Measurements from ENCODE around the gene LONP2.
A peak's percentile ranks its signal among the peaks of the same experiment; 100 is the strongest.
"Not testable (repeated sequence)": the region's sequence is repeated elsewhere in the genome, so short reads cannot be mapped to it uniquely, and the experiment has no call there.

The LONP2 gene

GRCh38 chr16:48284772-48285409 is 40.8 kb downstream of the LONP2 start:
- CTCF ChIA-PET: interaction anchor here (1.1 kb wide), 1 partner anchor 339 kb away, joined by 3 read pairs; no protein-coding TSS in a partner anchor
- H3K4me3 Mint-ChIP-seq: no peak overlapping the region
- H3K27ac Mint-ChIP-seq: peak overlapping the region; percentile 64
- DNase-seq: no peak
- H3K9me3 Mint-ChIP-seq: peaks cover 12% of the 10 kb centered on the region
- peaks cover 9% of the 10 kb centered on the region for H3K4me1 Mint-ChIP-seq
- no peaks in the 10 kb centered on the region for H3K27me3 Mint-ChIP-seq
- H3K36me3 Mint-ChIP-seq: peaks cover 53% of the 10 kb centered on the region

- peaks cover 11% of the 10 kb centered on the region for H3K4me1 Mint-ChIP-seq
- no peak overlapping the region for H3K4me3 Mint-ChIP-seq
- no peak overlapping the region for H3K27ac Mint-ChIP-seq
- no peak for DNase-seq
- no peaks in the 10 kb centered on the region for H3K27me3 Mint-ChIP-seq
- CTCF ChIA-PET: no interaction called here
- peaks cover 64% of the 10 kb centered on the region for H3K36me3 Mint-ChIP-seq
- peaks cover 12% of the 10 kb centered on the region for H3K9me3 Mint-ChIP-seq
These were observed 43.1 kb downstream of the LONP2 start for GRCh38 chr16:48287239-48287638.

DNA sequence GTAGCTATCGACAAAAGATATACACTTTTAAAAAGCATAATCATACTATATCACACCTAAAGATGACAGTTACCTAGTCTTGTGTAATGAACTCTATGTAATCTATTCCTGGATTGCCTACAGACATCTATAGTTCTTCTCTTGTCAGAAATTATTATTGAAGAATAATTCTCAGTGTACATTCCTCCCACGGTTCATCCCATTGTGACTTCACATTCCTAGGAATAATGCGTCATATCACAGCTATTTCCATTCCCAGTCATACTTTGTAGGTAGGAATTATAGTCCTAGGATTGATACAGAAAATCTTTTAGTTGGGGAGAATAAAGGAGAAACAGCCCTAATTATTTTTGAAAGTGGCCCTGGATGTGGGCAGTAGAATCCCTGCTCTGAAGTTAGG is 47.2 kb downstream of the LONP2 start:
- no peak for DNase-seq
- Mint-ChIP-seq H3K4me1 (peaks cover 6% of the 10 kb centered on the region), H3K27ac (no peak overlapping the region), H3K27me3 (no peaks in the 10 kb centered on the region), H3K9me3 (peaks cover 9% of the 10 kb centered on the region), H3K36me3 (peaks cover 51% of the 10 kb centered on the region), H3K4me3 (no peak overlapping the region)
- CTCF ChIA-PET: no interaction called here

- no peaks in the 10 kb centered on the region for H3K27me3 Mint-ChIP-seq
- no peak overlapping the region for H3K27ac Mint-ChIP-seq
- no peak for DNase-seq
- CTCF ChIA-PET: interaction anchor here (1.2 kb wide), 1 partner anchor 35 kb away, joined by 4 read pairs; no protein-coding TSS in a partner anchor
- peaks cover 8% of the 10 kb centered on the region for H3K9me3 Mint-ChIP-seq
- H3K4me3 Mint-ChIP-seq: no peak overlapping the region
- peaks cover 6% of the 10 kb centered on the region for H3K4me1 Mint-ChIP-seq
- H3K36me3 Mint-ChIP-seq: peaks cover 48% of the 10 kb centered on the region
These were observed 47.7 kb downstream of the LONP2 start for GRCh38 chr16:48291754-48292153.

- Mint-ChIP-seq H3K27ac (no peak overlapping the region), H3K36me3 (peaks cover 42% of the 10 kb centered on the region), H3K4me1 (peaks cover 6% of the 10 kb centered on the region), H3K9me3 (peaks cover 1% of the 10 kb centered on the region), H3K27me3 (no peaks in the 10 kb centered on the region), H3K4me3 (no peak overlapping the region)
- no peak for DNase-seq
- CTCF ChIA-PET: interaction anchor here (1.2 kb wide), 2 partner anchors 34 to 331 kb away, joined by 3 to 4 read pairs; no protein-coding TSS in a partner anchor
These were observed 48.4 kb downstream of the LONP2 start for GRCh38 chr16:48292452-48292851.

GRCh38 chr16:48294724-48295123 is 50.6 kb downstream of the LONP2 start:
- H3K4me1 Mint-ChIP-seq: peaks cover 6% of the 10 kb centered on the region
- no peak overlapping the region for H3K27ac Mint-ChIP-seq
- no peaks in the 10 kb centered on the region for H3K9me3 Mint-ChIP-seq
- H3K27me3 Mint-ChIP-seq: no peaks in the 10 kb centered on the region
- DNase-seq: no peak
- H3K4me3 Mint-ChIP-seq: no peak overlapping the region
- peaks cover 39% of the 10 kb centered on the region for H3K36me3 Mint-ChIP-seq
- CTCF ChIA-PET: no interaction called here

GRCh38 chr16:48295488-48296281 is 51.6 kb downstream of the LONP2 start:
- CTCF ChIA-PET: no interaction called here
- Mint-ChIP-seq H3K4me3 (no peak overlapping the region), H3K36me3 (peaks cover 42% of the 10 kb centered on the region), H3K27ac (no peak overlapping the region), H3K9me3 (no peaks in the 10 kb centered on the region), H3K4me1 (peaks cover 5% of the 10 kb centered on the region), H3K27me3 (no peaks in the 10 kb centered on the region)
- DNase-seq: no peak

DNA sequence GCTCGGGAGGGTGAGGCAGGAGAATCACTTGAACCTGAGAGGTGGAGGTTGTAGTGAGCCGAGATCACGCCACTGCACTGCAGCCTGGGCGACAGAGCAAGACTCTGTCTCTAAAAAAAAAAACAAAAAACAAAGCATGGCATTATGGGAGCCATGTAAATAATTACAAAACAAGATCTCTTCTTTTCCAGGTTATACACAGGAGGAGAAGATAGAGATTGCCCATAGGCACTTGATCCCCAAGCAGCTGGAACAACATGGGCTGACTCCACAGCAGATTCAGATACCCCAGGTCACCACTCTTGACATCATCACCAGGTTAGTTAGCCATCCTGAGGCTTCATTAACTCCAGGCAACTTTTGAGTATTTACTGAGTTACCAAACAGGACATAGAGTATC is 55.4 kb downstream of the LONP2 start:
- Mint-ChIP-seq H3K27ac (no peak overlapping the region), H3K4me3 (no peak overlapping the region), H3K4me1 (peaks cover 4% of the 10 kb centered on the region), H3K27me3 (no peaks in the 10 kb centered on the region), H3K9me3 (no peaks in the 10 kb centered on the region), H3K36me3 (peaks cover 45% of the 10 kb centered on the region)
- CTCF ChIA-PET: no interaction called here
- no peak for DNase-seq

GRCh38 chr16:48300391-48300856 is 56.3 kb downstream of the LONP2 start:
- peaks cover 50% of the 10 kb centered on the region for H3K36me3 Mint-ChIP-seq
- H3K9me3 Mint-ChIP-seq: no peaks in the 10 kb centered on the region
- peaks cover 4% of the 10 kb centered on the region for H3K4me1 Mint-ChIP-seq
- no peaks in the 10 kb centered on the region for H3K27me3 Mint-ChIP-seq
- no peak overlapping the region for H3K4me3 Mint-ChIP-seq
- CTCF ChIA-PET: no interaction called here
- no peak for DNase-seq
- H3K27ac Mint-ChIP-seq: no peak overlapping the region

- no peaks in the 10 kb centered on the region for H3K27me3 Mint-ChIP-seq
- no peak for DNase-seq
- no peak overlapping the region for H3K27ac Mint-ChIP-seq
- peaks cover 45% of the 10 kb centered on the region for H3K9me3 Mint-ChIP-seq
- H3K4me3 Mint-ChIP-seq: no peak overlapping the region
- peaks cover 79% of the 10 kb centered on the region for H3K36me3 Mint-ChIP-seq
- H3K4me1 Mint-ChIP-seq: no peaks in the 10 kb centered on the region
- CTCF ChIA-PET: no interaction called here
These were observed 64.4 kb downstream of the LONP2 start for GRCh38 chr16:48308535-48308934.

GRCh38 chr16:48310908-48311641 is 67.0 kb downstream of the LONP2 start:
- no peaks in the 10 kb centered on the region for H3K27me3 Mint-ChIP-seq
- peaks cover 45% of the 10 kb centered on the region for H3K9me3 Mint-ChIP-seq
- no peaks in the 10 kb centered on the region for H3K4me1 Mint-ChIP-seq
- CTCF ChIA-PET: no interaction called here
- H3K4me3 Mint-ChIP-seq: no peak overlapping the region
- no peak overlapping the region for H3K27ac Mint-ChIP-seq
- DNase-seq: no peak
- H3K36me3 Mint-ChIP-seq: peaks cover 84% of the 10 kb centered on the region

DNA sequence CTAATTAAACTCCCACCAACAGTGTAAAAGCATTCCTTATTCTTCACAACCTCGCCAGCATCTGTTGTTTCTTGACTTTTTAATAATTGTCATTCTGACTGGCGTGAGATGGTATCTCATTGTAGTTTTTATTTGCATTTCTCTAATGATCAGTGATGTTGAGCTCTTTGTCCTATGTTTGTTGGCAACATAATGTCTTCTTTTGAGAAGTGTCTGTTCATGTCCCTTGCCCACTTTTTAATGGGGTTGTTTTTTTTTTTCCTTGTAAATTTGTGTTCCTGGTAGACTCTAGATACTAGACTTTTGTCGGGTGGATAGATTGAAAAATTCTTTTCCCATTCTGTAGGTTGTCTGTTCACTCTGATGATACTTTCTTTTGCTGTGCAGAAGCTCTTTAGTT is 69.8 kb downstream of the LONP2 start:
- Mint-ChIP-seq H3K9me3 (peaks cover 37% of the 10 kb centered on the region), H3K4me1 (peaks cover 24% of the 10 kb centered on the region), H3K36me3 (peaks cover 74% of the 10 kb centered on the region)
- H3K27ac Mint-ChIP-seq, H3K27me3 Mint-ChIP-seq, CTCF ChIA-PET, H3K4me3 Mint-ChIP-seq, DNase-seq: not testable (repeated sequence)

- DNase-seq: no peak
- peaks cover 14% of the 10 kb centered on the region for H3K9me3 Mint-ChIP-seq
- H3K4me1 Mint-ChIP-seq: peaks cover 38% of the 10 kb centered on the region
- H3K4me3 Mint-ChIP-seq: no peak overlapping the region
- CTCF ChIA-PET: no interaction called here
- H3K27me3 Mint-ChIP-seq: no peaks in the 10 kb centered on the region
- no peak overlapping the region for H3K27ac Mint-ChIP-seq
- peaks cover 50% of the 10 kb centered on the region for H3K36me3 Mint-ChIP-seq
These were observed 72.9 kb downstream of the LONP2 start for GRCh38 chr16:48317026-48317425.

DNA sequence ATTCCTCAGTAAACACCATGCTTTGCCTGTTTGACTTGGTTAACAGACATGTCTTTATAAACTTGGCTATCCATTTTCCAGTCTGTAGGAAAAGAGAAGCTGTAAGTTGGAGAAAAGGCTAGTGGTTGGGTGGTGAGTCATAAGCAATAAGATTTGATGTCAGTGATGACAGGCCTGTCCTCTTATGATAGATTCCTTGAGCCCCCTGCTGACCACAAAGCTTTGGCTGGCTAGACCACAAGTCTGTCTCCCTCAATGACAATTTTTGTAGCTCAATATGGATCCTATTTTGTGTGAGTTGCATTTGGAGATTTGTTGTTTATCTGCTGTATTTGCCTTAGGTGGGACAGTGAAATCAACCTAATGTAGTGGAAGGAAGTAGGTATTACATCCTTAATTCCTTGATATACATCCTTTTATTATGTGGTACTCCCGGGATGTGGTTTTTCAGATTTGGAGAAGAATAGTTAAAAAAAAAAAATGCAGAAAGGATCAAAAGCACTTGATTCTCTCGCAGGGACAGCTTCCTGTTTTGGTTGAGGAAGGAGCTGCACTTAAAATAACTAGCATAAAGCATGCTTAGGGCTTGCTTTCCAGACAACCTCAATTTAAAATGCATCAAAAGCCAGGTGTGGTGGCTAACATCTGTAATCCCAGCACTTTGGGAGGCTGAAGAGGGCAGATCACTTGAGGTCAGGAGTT is 73.7 kb downstream of the LONP2 start:
- no peaks in the 10 kb centered on the region for H3K27me3 Mint-ChIP-seq
- peak overlapping the region; percentile 1 for H3K4me3 Mint-ChIP-seq
- CTCF ChIA-PET: interaction anchor here (0.7 to 1.8 kb wide), 2 partner anchors 11 to 306 kb away, joined by 3 to 8 read pairs; no protein-coding TSS in a partner anchor
- H3K9me3 Mint-ChIP-seq: peaks cover 6% of the 10 kb centered on the region
- peaks cover 38% of the 10 kb centered on the region for H3K4me1 Mint-ChIP-seq
- peaks cover 47% of the 10 kb centered on the region for H3K36me3 Mint-ChIP-seq
- peak overlapping the region; percentile 94 for H3K27ac Mint-ChIP-seq
- no peak for DNase-seq
